MM.1S (cell line): ENCODE results near the gene ASTN1.

Source experiments
- DNase-seq: peaks from one replicate; pipeline ENCODE4 v3.0.0-alpha.2; 2015
- H2AFZ ChIP-seq: fragments of 300-600 bp; sonication (generic); 2 replicates; pipeline ENCODE4 v1.6.0; 2016; ENCODE audit warnings: antibody characterized with exemption, low read length
- H3F3A ChIP-seq: fragments of 300-600 bp; sonication (generic); 2 replicates; pipeline ENCODE4 v1.6.1; 2016; ENCODE audit warnings: mild to moderate bottlenecking, antibody characterized with exemption, low read length, moderate library complexity, mixed read lengths; ENCODE audit not compliant: insufficient read depth
- H3K27ac ChIP-seq: fragments of 300-600 bp; sonication (generic); 2 replicates; pipeline ENCODE4 v1.5.1; 2016; ENCODE audit warnings: mild to moderate bottlenecking, low read length
- H3K27me3 ChIP-seq: fragments of 300-600 bp; sonication (generic); replicated peaks from 2 replicates; pipeline ENCODE4 v1.6.0; 2016; ENCODE audit warnings: low read length; ENCODE audit not compliant: insufficient read depth
- H3K36me3 ChIP-seq: fragments of 300-600 bp; sonication (generic); replicated peaks from 2 replicates; pipeline ENCODE4 v1.6.1; 2016; ENCODE audit warnings: mild to moderate bottlenecking, low read length, mixed read lengths; ENCODE audit not compliant: insufficient read depth
- H3K4me1 ChIP-seq: fragments of 300-600 bp; sonication (generic); 2 replicates; pipeline ENCODE4 v1.6.1; 2016; ENCODE audit warnings: low read length, mixed read lengths
- H3K4me2 ChIP-seq: fragments of 300-600 bp; sonication (generic); 2 replicates; pipeline ENCODE4 v1.6.0; 2016; ENCODE audit warnings: low read depth, low read length
- H3K4me3 ChIP-seq: fragments of 300-600 bp; sonication (generic); 2 replicates; pipeline ENCODE4 v1.5.1; 2016; ENCODE audit warnings: low read length, mixed read lengths
- H3K79me2 ChIP-seq: fragments of 300-600 bp; sonication (generic); 2 replicates; pipeline ENCODE4 v1.6.1; 2016; ENCODE audit warnings: mixed run types, low read length, mixed read lengths
- H3K9ac ChIP-seq: fragments of 300-600 bp; sonication (generic); 2 replicates; pipeline ENCODE4 v1.6.1; 2016; ENCODE audit warnings: low read length, mixed read lengths
- H3K9me2 ChIP-seq: fragments of 300-600 bp; sonication (generic); replicated peaks from 2 replicates; pipeline ENCODE4 v1.6.1; 2016; ENCODE audit warnings: mild to moderate bottlenecking, low read length, mixed read lengths; ENCODE audit not compliant: insufficient read depth
- H3K9me3 ChIP-seq: fragments of 300-600 bp; sonication (generic); replicated peaks from 2 replicates; pipeline ENCODE4 v1.6.1; 2016; ENCODE audit warnings: mild to moderate bottlenecking, low read length, mixed read lengths; ENCODE audit not compliant: insufficient read depth
- H4K20me1 ChIP-seq: fragments of 300-600 bp; sonication (generic); 2 replicates; pipeline ENCODE4 v1.6.1; 2016; ENCODE audit warnings: mild to moderate bottlenecking, low read length, moderate library complexity, mixed read lengths; ENCODE audit not compliant: insufficient read depth
- EZH2 ChIP-seq: fragments of 300-600 bp; sonication (generic); optimal IDR thresholded peaks from 2 replicates; pipeline ENCODE3; 2017; ENCODE audit warnings: low read depth, mild to moderate bottlenecking, antibody characterized with exemption, low read length, mixed read lengths
- EZH2phosphoT487 ChIP-seq: fragments of 300-600 bp; sonication (generic); IDR thresholded peaks from 2 replicates; pipeline ENCODE4 v1.6.1; 2018; ENCODE audit warnings: antibody characterized with exemption, low read length
- TF ChIP-seq, protein P1 (sequence below): fragments of 300-600 bp; sonication (generic); IDR thresholded peaks from 2 replicates; pipeline ENCODE4 v1.5.1; 2016; ENCODE audit warnings: antibody characterized with exemption, low read length, mixed read lengths

Gene ASTN1

DNA sequence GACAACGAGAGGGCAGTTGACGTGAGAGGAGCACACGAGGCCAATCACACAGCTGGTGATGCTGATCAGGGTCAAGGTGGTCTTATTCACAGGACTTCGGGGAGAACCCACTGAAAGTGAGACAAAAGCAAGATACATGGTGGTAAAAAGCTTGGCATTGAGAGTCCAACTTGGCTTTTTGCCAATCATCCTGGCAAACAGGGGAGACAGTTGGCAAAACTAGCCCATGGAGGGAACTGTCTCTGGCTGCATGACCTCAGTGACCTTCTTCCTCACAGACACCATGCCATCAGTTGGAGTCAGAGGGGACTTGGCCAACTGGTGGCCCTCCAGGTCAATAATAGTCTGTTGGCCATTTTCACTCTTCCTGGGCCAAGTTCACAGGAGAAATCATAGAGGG lies 139.9 kb downstream of the ASTN1 start:
- H3K27me3 ChIP-seq = no peaks in the 10 kb centered on the region
- TF ChIP-seq, protein P1, sequence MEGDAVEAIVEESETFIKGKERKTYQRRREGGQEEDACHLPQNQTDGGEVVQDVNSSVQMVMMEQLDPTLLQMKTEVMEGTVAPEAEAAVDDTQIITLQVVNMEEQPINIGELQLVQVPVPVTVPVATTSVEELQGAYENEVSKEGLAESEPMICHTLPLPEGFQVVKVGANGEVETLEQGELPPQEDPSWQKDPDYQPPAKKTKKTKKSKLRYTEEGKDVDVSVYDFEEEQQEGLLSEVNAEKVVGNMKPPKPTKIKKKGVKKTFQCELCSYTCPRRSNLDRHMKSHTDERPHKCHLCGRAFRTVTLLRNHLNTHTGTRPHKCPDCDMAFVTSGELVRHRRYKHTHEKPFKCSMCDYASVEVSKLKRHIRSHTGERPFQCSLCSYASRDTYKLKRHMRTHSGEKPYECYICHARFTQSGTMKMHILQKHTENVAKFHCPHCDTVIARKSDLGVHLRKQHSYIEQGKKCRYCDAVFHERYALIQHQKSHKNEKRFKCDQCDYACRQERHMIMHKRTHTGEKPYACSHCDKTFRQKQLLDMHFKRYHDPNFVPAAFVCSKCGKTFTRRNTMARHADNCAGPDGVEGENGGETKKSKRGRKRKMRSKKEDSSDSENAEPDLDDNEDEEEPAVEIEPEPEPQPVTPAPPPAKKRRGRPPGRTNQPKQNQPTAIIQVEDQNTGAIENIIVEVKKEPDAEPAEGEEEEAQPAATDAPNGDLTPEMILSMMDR = no peak
- H2AFZ ChIP-seq = no peak overlapping the region
- H3K9me3 ChIP-seq = no peaks in the 10 kb centered on the region
- no peaks in the 10 kb centered on the region for H4K20me1 ChIP-seq
- no peaks in the 10 kb centered on the region for H3K9me2 ChIP-seq
- no peak overlapping the region for H3K27ac ChIP-seq
- DNase-seq = no peak
- no peak overlapping the region for H3K9ac ChIP-seq
- no peaks in the 10 kb centered on the region for H3K36me3 ChIP-seq
- H3K4me1 ChIP-seq = no peaks in the 10 kb centered on the region
- no peaks in the 10 kb centered on the region for H3F3A ChIP-seq
- H3K79me2 ChIP-seq = no peaks in the 10 kb centered on the region
- H3K4me3 ChIP-seq = no peak overlapping the region
- H3K4me2 ChIP-seq = no peak overlapping the region

DNA sequence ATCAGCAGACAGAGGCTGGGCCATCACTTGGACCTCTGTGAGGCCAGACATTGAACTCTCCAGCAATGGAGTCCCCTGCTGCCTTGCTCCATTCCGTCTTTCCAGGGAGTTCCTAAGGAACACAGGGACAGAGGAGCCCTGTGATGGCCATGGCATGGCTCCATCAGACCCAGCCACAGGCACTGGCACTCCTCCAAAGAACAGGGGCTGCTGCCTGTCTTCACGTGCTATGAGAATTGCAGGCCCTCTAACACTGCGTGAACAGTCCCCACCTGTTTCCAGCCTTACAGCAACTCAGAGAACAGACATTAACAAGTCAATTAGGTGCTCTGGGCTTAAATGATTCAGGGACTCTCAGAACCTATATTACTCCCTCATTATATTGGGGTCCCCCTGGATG lies 140.8 kb downstream of the ASTN1 start:
- no peaks in the 10 kb centered on the region for H3F3A ChIP-seq
- H3K27me3 ChIP-seq = no peaks in the 10 kb centered on the region
- TF ChIP-seq, protein P1 = no peak
- TF ChIP-seq EZH2phosphoT487 (no peak), EZH2 (no peak)
- H3K4me3 ChIP-seq = no peak overlapping the region
- H2AFZ ChIP-seq = no peak overlapping the region
- no peak overlapping the region for H3K9ac ChIP-seq
- no peaks in the 10 kb centered on the region for H3K9me2 ChIP-seq
- no peaks in the 10 kb centered on the region for H3K9me3 ChIP-seq
- no peak overlapping the region for H3K27ac ChIP-seq
- no peaks in the 10 kb centered on the region for H4K20me1 ChIP-seq
- no peak overlapping the region for H3K4me2 ChIP-seq
- H3K36me3 ChIP-seq = no peaks in the 10 kb centered on the region
- H3K79me2 ChIP-seq = no peaks in the 10 kb centered on the region
- no peaks in the 10 kb centered on the region for H3K4me1 ChIP-seq
- no peak for DNase-seq

DNA sequence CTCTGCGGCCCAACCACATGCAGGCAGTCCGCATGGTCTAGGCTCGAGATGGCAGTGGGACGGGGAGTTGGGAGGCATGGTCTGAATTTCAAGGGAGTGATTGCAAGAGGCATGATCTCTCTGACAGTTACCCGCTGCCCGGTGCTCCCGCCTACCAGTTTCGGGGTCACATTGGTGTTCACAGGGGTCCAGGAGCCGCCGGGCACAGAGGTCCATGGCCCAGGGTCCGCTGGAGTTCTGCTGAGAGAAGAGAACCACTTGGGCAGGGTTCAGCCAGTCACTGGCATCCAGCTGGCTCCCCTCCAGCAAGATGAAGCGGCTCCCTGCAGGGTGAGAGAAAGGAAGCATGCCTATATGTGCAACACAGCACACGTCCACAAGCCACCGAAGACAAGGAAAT lies 141.3 kb downstream of the ASTN1 start:
- Histone ChIP-seq H2AFZ (no peak overlapping the region), H3K4me3 (no peak overlapping the region), H3K4me1 (no peaks in the 10 kb centered on the region), H3K4me2 (no peak overlapping the region), H3K9ac (no peak overlapping the region), H3K27ac (no peak overlapping the region), H3K9me2 (no peaks in the 10 kb centered on the region), H4K20me1 (no peaks in the 10 kb centered on the region), H3K79me2 (no peaks in the 10 kb centered on the region), H3K27me3 (no peaks in the 10 kb centered on the region), H3K36me3 (no peaks in the 10 kb centered on the region), H3K9me3 (no peaks in the 10 kb centered on the region), H3F3A (no peaks in the 10 kb centered on the region)
- DNase-seq = no peak
- TF ChIP-seq, protein P1 = no peak
- TF ChIP-seq EZH2 = no peak
- no peak for TF ChIP-seq EZH2phosphoT487

DNA sequence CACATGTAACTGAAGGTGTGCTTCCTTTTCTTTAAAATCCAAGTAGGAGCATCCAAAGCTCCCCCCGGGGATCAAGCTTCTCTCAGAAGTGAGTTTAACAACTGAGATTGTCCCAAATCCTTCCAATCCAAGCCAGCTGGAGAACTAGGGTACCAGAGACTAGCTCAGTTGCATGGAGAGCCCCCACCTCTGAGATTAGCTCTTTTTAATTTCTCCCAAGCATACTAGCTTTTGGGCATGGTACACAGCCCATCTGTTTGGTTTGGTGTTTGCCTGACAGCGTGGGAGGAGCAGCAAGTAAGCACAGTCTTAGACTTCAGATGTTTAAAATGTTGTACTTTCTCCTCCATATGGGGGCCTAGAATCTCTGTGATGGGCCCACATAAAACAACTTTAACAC lies 142.8 kb downstream of the ASTN1 start:
- Histone ChIP-seq H3K79me2 (no peaks in the 10 kb centered on the region), H3K4me1 (no peaks in the 10 kb centered on the region), H3K4me2 (no peak overlapping the region), H3K9me3 (no peaks in the 10 kb centered on the region), H2AFZ (no peak overlapping the region), H3K27ac (no peak overlapping the region), H3K9ac (no peak overlapping the region), H4K20me1 (no peaks in the 10 kb centered on the region), H3K4me3 (no peak overlapping the region), H3K9me2 (no peaks in the 10 kb centered on the region), H3K36me3 (no peaks in the 10 kb centered on the region), H3K27me3 (no peaks in the 10 kb centered on the region), H3F3A (no peaks in the 10 kb centered on the region)
- no peak for DNase-seq
- no peak for TF ChIP-seq EZH2
- TF ChIP-seq EZH2phosphoT487 = no peak
- TF ChIP-seq, protein P1 = no peak
